ENCODE data around the gene PTPRA.

PTPRA gene

GRCh38 chr20:2866236-2866635, 7.0 kb upstream of the PTPRA start:
- Mint-ChIP-seq H3K4me3 (no peak overlapping the region), H3K4me1 (ENCODE audit: low read depth) (peaks cover 28% of the 10 kb centered on the region), H3K9me3 (no peaks in the 10 kb centered on the region), H3K27me3 (no peaks in the 10 kb centered on the region), H3K36me3 (ENCODE audit: low read depth) (peaks cover 65% of the 10 kb centered on the region), H3K27ac (no peak overlapping the region)
- intact Hi-C loops (cut with micrococcal nuclease), result loop anchor here (10.0 kb wide), 1 partner anchor 171 kb away; the partner anchor contains the start of gene EBF4

- intact Hi-C loops (cut with micrococcal nuclease), result loop anchor here (10.0 kb wide), 1 partner anchor 172 kb away; the partner anchor contains the start of gene EBF4
- peaks cover 55% of the 10 kb centered on the region for H3K36me3 Mint-ChIP-seq (ENCODE audit: low read depth)
- peak overlapping the region; percentile 66 for H3K27ac Mint-ChIP-seq
- no peaks in the 10 kb centered on the region for H3K9me3 Mint-ChIP-seq
- peaks cover 38% of the 10 kb centered on the region for H3K4me1 Mint-ChIP-seq (ENCODE audit: low read depth)
- H3K27me3 Mint-ChIP-seq, result peaks cover 7% of the 10 kb centered on the region
- no peak overlapping the region for H3K4me3 Mint-ChIP-seq
Measured at GRCh38 chr20:2867081-2867864, 6.0 kb upstream of the PTPRA start.

GRCh38 chr20:2869381-2869780, 3.9 kb upstream of the PTPRA start:
- H3K4me3 Mint-ChIP-seq, result no peak overlapping the region
- intact Hi-C loops (cut with micrococcal nuclease), result loop anchor here (10.0 kb wide), 1 partner anchor 175 kb away; the partner anchor contains the start of gene EBF4
- H3K27ac Mint-ChIP-seq, result no peak overlapping the region
- no peaks in the 10 kb centered on the region for H3K9me3 Mint-ChIP-seq
- H3K4me1 Mint-ChIP-seq (ENCODE audit: low read depth), result peaks cover 49% of the 10 kb centered on the region
- H3K36me3 Mint-ChIP-seq (ENCODE audit: low read depth), result peaks cover 48% of the 10 kb centered on the region
- H3K27me3 Mint-ChIP-seq, result peaks cover 12% of the 10 kb centered on the region

GRCh38 chr20:2871111-2871465, 2.2 kb upstream of the PTPRA start:
- H3K9me3 Mint-ChIP-seq, result no peaks in the 10 kb centered on the region
- intact Hi-C loops (cut with micrococcal nuclease), result loop anchor here (2.0 to 5.0 kb wide), 2 partner anchors 30 to 116 kb away; partner anchors contain the start of genes PCED1A and VPS16
- no peak overlapping the region for H3K27ac Mint-ChIP-seq
- H3K27me3 Mint-ChIP-seq, result peaks cover 12% of the 10 kb centered on the region
- peaks cover 42% of the 10 kb centered on the region for H3K36me3 Mint-ChIP-seq (ENCODE audit: low read depth)
- H3K4me1 Mint-ChIP-seq (ENCODE audit: low read depth), result peaks cover 65% of the 10 kb centered on the region
- no peak overlapping the region for H3K4me3 Mint-ChIP-seq

GRCh38 chr20:2871661-2872458, 1.4 kb upstream of the PTPRA start:
- peaks cover 12% of the 10 kb centered on the region for H3K27me3 Mint-ChIP-seq
- peaks cover 71% of the 10 kb centered on the region for H3K4me1 Mint-ChIP-seq (ENCODE audit: low read depth)
- H3K4me3 Mint-ChIP-seq, result peak overlapping the region; percentile 89
- H3K9me3 Mint-ChIP-seq, result no peaks in the 10 kb centered on the region
- intact Hi-C loops (cut with micrococcal nuclease), result loop anchor here (2.0 to 5.0 kb wide), 2 partner anchors 31 to 115 kb away; partner anchors contain the start of genes PCED1A and VPS16
- peaks cover 35% of the 10 kb centered on the region for H3K36me3 Mint-ChIP-seq (ENCODE audit: low read depth)
- H3K27ac Mint-ChIP-seq, result peak overlapping the region; percentile 92

GRCh38 chr20:2872459-2873009, 747 bp upstream of the PTPRA start:
- Mint-ChIP-seq H3K36me3 (ENCODE audit: low read depth) (peaks cover 28% of the 10 kb centered on the region), H3K9me3 (no peaks in the 10 kb centered on the region), H3K27ac (peak overlapping the region; percentile 92), H3K4me3 (peak overlapping the region; percentile 89), H3K27me3 (peaks cover 12% of the 10 kb centered on the region), H3K4me1 (ENCODE audit: low read depth) (peaks cover 67% of the 10 kb centered on the region)
- intact Hi-C loops (cut with micrococcal nuclease), result loop anchor here (5.0 kb wide), 1 partner anchor 115 kb away; no protein-coding TSS in a partner anchor

- H3K4me3 Mint-ChIP-seq, result peak overlapping the region; percentile 89
- peaks cover 32% of the 10 kb centered on the region for H3K36me3 Mint-ChIP-seq (ENCODE audit: low read depth)
- peak overlapping the region; percentile 92 for H3K27ac Mint-ChIP-seq
- H3K27me3 Mint-ChIP-seq, result peaks cover 12% of the 10 kb centered on the region
- intact Hi-C loops (cut with micrococcal nuclease), result loop anchor here (5.0 kb wide), 1 partner anchor 114 kb away; no protein-coding TSS in a partner anchor
- H3K4me1 Mint-ChIP-seq (ENCODE audit: low read depth), result peaks cover 65% of the 10 kb centered on the region
- H3K9me3 Mint-ChIP-seq, result no peaks in the 10 kb centered on the region
Measured at GRCh38 chr20:2873747-2874041, 413 bp downstream of the PTPRA start.

- Mint-ChIP-seq H3K9me3 (no peaks in the 10 kb centered on the region), H3K27me3 (peaks cover 12% of the 10 kb centered on the region), H3K4me1 (ENCODE audit: low read depth) (peaks cover 69% of the 10 kb centered on the region), H3K4me3 (peak overlapping the region; percentile 89), H3K27ac (peak overlapping the region; percentile 92), H3K36me3 (ENCODE audit: low read depth) (peaks cover 32% of the 10 kb centered on the region)
- intact Hi-C loops (cut with micrococcal nuclease), result loop anchor here (5.0 kb wide), 1 partner anchor 113 kb away; no protein-coding TSS in a partner anchor
Measured at GRCh38 chr20:2874456-2874855, 1.2 kb downstream of the PTPRA start.

- peaks cover 12% of the 10 kb centered on the region for H3K27me3 Mint-ChIP-seq
- H3K36me3 Mint-ChIP-seq (ENCODE audit: low read depth), result peaks cover 32% of the 10 kb centered on the region
- H3K4me3 Mint-ChIP-seq, result no peak overlapping the region
- intact Hi-C loops (cut with micrococcal nuclease), result no loop called here
- H3K27ac Mint-ChIP-seq, result no peak overlapping the region
- H3K4me1 Mint-ChIP-seq (ENCODE audit: low read depth), result peaks cover 66% of the 10 kb centered on the region
- no peaks in the 10 kb centered on the region for H3K9me3 Mint-ChIP-seq
Measured at GRCh38 chr20:2875690-2876203, 2.5 kb downstream of the PTPRA start.

GRCh38 chr20:2878515-2878914, 5.2 kb downstream of the PTPRA start:
- H3K4me3 Mint-ChIP-seq, result no peak overlapping the region
- H3K9me3 Mint-ChIP-seq, result no peaks in the 10 kb centered on the region
- H3K4me1 Mint-ChIP-seq (ENCODE audit: low read depth), result peaks cover 43% of the 10 kb centered on the region
- no peak overlapping the region for H3K27ac Mint-ChIP-seq
- no peaks in the 10 kb centered on the region for H3K27me3 Mint-ChIP-seq
- intact Hi-C loops (cut with micrococcal nuclease), result no loop called here
- H3K36me3 Mint-ChIP-seq (ENCODE audit: low read depth), result peaks cover 24% of the 10 kb centered on the region

- Mint-ChIP-seq H3K27me3 (no peaks in the 10 kb centered on the region), H3K4me1 (ENCODE audit: low read depth) (peaks cover 49% of the 10 kb centered on the region), H3K27ac (no peak overlapping the region), H3K4me3 (no peak overlapping the region), H3K36me3 (ENCODE audit: low read depth) (peaks cover 18% of the 10 kb centered on the region), H3K9me3 (no peaks in the 10 kb centered on the region)
- intact Hi-C loops (cut with micrococcal nuclease), result no loop called here
Measured at GRCh38 chr20:2879146-2879545, 5.9 kb downstream of the PTPRA start.

- intact Hi-C loops (cut with micrococcal nuclease), result no loop called here
- H3K4me3 Mint-ChIP-seq, result no peak overlapping the region
- H3K27me3 Mint-ChIP-seq, result no peaks in the 10 kb centered on the region
- H3K36me3 Mint-ChIP-seq (ENCODE audit: low read depth), result peaks cover 11% of the 10 kb centered on the region
- H3K4me1 Mint-ChIP-seq (ENCODE audit: low read depth), result peaks cover 50% of the 10 kb centered on the region
- no peak overlapping the region for H3K27ac Mint-ChIP-seq
- no peaks in the 10 kb centered on the region for H3K9me3 Mint-ChIP-seq
Measured at GRCh38 chr20:2880650-2881049, 7.4 kb downstream of the PTPRA start.

GRCh38 chr20:2883726-2884637, 10.7 kb downstream of the PTPRA start:
- no peaks in the 10 kb centered on the region for H3K36me3 Mint-ChIP-seq (ENCODE audit: low read depth)
- no peaks in the 10 kb centered on the region for H3K27me3 Mint-ChIP-seq
- H3K27ac Mint-ChIP-seq, result peak overlapping the region; percentile 85
- peaks cover 51% of the 10 kb centered on the region for H3K4me1 Mint-ChIP-seq (ENCODE audit: low read depth)
- H3K4me3 Mint-ChIP-seq, result no peak overlapping the region
- intact Hi-C loops (cut with micrococcal nuclease), result no loop called here
- no peaks in the 10 kb centered on the region for H3K9me3 Mint-ChIP-seq
